Transverse colon (tissue), 4 donors: ENCODE data around the gene ARHGAP31.

Experiments used
- POLR2A ChIP-seq: fragments of 450-650 bp; IDR thresholded peaks from one replicate; pipeline ENCODE4 v1.6.1; 2016; ENCODE audit warnings: antibody characterized with exemption, mild to moderate bottlenecking, moderate library complexity
- POLR2AphosphoS5 ChIP-seq, 3 donors: sonication (generic); formaldehyde crosslinking; IDR thresholded peaks; one replicate each; pipeline ENCODE4 v1.6.1; 2016; ENCODE audit warnings: antibody characterized with exemption in 3 of 3
- TF ChIP-seq, protein P1 (sequence below), 5 experiments: fragments of 200-600 bp in 3 of 5; fragments of 450-650 bp in 2 of 5; sonication (generic) in 3 of 5; IDR thresholded peaks; 1 replicate in 2 of 5; 2 replicates in 3 of 5; pipeline ENCODE4 v1.5.1; 2016 to 2017; ENCODE audit warnings: antibody characterized with exemption in 5 of 5, inconsistent platforms in 3 of 5, mild to moderate bottlenecking in 2 of 5, moderate library complexity in 1 of 5

DNA sequence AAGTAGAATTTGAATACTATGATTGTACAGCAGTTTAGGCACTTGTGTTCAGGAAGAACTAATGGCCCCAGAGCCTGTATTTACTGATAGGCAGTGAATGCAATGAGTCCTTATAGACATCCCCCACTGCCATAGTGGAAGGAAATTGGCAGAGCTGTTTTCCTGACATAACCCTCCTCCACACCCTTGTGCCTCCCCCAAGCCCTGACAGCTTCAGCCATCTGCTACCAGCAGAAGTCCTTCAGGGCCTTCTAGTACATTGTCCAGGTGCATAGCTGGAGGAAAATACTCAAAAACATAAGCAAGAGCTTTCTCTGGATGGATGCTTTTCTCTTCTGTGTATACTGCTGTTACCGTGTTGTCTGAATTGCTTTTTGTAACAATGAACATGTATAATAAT, 20.6 kb downstream of the ARHGAP31 start:
- TF ChIP-seq, protein P1, sequence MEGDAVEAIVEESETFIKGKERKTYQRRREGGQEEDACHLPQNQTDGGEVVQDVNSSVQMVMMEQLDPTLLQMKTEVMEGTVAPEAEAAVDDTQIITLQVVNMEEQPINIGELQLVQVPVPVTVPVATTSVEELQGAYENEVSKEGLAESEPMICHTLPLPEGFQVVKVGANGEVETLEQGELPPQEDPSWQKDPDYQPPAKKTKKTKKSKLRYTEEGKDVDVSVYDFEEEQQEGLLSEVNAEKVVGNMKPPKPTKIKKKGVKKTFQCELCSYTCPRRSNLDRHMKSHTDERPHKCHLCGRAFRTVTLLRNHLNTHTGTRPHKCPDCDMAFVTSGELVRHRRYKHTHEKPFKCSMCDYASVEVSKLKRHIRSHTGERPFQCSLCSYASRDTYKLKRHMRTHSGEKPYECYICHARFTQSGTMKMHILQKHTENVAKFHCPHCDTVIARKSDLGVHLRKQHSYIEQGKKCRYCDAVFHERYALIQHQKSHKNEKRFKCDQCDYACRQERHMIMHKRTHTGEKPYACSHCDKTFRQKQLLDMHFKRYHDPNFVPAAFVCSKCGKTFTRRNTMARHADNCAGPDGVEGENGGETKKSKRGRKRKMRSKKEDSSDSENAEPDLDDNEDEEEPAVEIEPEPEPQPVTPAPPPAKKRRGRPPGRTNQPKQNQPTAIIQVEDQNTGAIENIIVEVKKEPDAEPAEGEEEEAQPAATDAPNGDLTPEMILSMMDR (IDR thresholded peaks at IDR 0.05): no peak
- TF ChIP-seq POLR2A (no peak), POLR2AphosphoS5 (IDR thresholded peaks at IDR 0.05) (no peak)
